Fibroblast of villous mesenchyme (primary cell): ENCODE data around the gene CSDE1. TPM values are rescaled to one million over a fixed set of nuclear protein-coding genes. Genes with fewer than 3 reads are reported as not detected.

Experiments
- DNase-seq: peaks from one replicate; pipeline ENCODE4 v3.0.0-alpha.2; 2010; ENCODE audit warnings: low read depth
- H3K4me3 ChIP-seq: 2 replicates; pipeline ENCODE4 v1.5.1; 2011; ENCODE audit warnings: low read depth, mild to moderate bottlenecking, low read length
- total RNA-seq: library from RNA; depleted of rRNA; stranded (reverse); fragments of >200 nt; gene quantifications from 2 replicates; pipeline ENCODE4 v1.2.3, GENCODE V29; 2012
- TF ChIP-seq, protein P1 (sequence below): IDR thresholded peaks from 2 replicates; pipeline ENCODE4 v1.5.1; 2012; ENCODE audit warnings: low read depth, mild to moderate bottlenecking, low read length; ENCODE audit not compliant: insufficient read depth

The CSDE1 gene
- total RNA-seq, 1 donor = 541 TPM

DNA sequence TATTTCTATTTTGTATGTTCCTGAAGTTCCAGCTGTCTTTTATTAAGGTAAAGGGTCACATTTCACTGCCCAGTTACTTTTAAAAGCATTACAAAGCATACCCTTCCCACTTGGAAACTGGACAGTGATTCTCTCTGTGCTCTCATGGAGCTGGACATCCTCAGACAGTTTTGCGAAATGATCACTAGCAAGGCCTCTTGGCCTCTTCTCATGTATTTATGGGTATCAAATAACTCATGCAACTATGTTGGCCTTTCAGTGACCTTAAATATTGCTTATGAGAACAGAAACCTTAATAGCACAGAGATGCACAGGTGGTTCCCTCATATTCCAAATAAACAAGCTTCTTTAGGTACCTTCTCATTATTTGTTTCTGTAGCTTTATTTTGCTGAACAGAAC, 54.5 kb downstream of the CSDE1 start:
- H3K4me3 ChIP-seq = no peak overlapping the region
- TF ChIP-seq, protein P1, sequence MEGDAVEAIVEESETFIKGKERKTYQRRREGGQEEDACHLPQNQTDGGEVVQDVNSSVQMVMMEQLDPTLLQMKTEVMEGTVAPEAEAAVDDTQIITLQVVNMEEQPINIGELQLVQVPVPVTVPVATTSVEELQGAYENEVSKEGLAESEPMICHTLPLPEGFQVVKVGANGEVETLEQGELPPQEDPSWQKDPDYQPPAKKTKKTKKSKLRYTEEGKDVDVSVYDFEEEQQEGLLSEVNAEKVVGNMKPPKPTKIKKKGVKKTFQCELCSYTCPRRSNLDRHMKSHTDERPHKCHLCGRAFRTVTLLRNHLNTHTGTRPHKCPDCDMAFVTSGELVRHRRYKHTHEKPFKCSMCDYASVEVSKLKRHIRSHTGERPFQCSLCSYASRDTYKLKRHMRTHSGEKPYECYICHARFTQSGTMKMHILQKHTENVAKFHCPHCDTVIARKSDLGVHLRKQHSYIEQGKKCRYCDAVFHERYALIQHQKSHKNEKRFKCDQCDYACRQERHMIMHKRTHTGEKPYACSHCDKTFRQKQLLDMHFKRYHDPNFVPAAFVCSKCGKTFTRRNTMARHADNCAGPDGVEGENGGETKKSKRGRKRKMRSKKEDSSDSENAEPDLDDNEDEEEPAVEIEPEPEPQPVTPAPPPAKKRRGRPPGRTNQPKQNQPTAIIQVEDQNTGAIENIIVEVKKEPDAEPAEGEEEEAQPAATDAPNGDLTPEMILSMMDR = no peak
- DNase-seq = no peak

DNA sequence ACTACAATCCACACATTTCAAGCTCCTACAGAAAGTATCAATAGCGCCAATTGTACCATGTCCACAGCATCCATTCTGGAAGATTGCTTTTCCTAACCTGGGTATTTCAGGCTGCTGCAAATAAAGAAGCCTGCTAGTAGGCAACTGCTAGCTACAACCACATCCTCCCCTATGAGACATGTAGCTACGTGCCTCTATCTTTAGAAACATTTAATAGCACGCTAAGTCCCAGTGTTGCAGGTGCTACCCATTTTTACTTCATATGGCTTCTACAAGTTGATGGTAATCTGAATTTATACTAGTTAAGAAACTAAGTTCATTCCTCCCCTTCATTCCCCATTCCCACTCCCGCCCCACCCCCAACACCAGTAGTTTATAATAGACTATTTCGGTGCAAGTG, 55.0 kb downstream of the CSDE1 start:
- DNase-seq = no peak
- TF ChIP-seq, protein P1 = no peak
- no peak overlapping the region for H3K4me3 ChIP-seq

DNA sequence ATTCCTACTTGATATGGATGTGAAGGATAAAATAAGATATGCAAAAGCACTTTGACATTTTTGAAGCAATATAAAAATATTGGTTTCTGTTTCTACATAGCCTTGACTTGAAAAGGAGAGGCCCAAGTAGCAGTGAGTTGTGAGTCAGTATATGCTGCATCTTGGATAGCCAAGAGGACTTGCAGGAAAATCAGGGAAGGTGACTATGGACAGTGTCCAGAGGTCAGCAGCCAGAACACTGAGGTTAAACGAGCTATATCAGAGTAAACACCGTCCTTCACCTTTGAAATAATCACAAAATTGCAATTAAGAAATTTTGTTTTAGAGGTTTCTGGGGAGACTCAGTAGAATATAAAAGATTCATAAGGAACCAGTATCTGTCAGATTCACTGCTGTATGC, 55.9 kb downstream of the CSDE1 start:
- H3K4me3 ChIP-seq = no peak overlapping the region
- TF ChIP-seq, protein P1 = no peak
- no peak for DNase-seq

DNA sequence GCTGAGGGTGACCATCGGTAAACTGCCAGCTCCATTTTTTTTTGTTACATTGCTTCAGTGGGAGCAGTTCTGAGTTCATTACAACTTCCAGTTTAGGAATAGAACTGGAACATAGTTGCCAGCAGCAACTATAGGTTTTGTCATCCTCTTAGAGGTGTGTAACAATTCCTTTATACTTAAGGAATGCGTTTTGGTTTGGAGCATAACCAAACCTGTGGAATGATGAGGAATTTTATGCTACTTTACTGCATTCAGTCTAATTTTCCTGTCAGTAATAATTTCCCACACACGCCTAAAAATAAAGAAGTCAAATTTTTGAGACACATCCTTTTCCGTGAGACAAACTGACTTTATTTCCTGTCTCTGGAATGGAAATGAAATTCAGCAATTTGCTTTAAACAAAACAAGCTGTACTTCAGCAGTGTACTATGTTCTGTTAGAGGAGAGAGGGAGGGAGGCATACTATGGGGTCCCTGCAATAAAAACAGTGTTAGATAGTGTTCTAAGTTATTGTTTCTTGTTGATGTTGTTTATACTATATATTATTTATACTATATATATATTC, 57.7 kb downstream of the CSDE1 start:
- H3K4me3 ChIP-seq = no peak overlapping the region
- TF ChIP-seq, protein P1 = no peak
- no peak for DNase-seq

DNA sequence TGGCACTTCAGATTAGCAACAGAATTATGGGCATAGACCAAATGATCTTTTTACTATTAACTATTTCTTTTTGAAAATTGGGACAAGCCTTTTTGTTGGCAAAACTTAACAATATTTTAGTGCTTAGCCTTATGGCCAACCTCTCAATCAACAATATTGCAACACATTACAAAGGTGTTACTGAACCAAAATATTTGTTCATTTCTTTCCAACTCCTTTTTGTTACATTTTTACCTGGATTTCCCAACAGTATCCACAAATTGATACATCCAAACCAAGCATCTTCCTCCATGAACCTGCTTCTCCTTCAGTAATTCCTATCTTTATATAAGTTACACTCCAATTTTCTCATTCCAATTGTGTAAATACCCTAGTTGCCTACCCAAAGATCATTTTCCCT, 61.0 kb downstream of the CSDE1 start:
- no peak for DNase-seq
- H3K4me3 ChIP-seq = no peak overlapping the region
- TF ChIP-seq, protein P1 = no peak

DNA sequence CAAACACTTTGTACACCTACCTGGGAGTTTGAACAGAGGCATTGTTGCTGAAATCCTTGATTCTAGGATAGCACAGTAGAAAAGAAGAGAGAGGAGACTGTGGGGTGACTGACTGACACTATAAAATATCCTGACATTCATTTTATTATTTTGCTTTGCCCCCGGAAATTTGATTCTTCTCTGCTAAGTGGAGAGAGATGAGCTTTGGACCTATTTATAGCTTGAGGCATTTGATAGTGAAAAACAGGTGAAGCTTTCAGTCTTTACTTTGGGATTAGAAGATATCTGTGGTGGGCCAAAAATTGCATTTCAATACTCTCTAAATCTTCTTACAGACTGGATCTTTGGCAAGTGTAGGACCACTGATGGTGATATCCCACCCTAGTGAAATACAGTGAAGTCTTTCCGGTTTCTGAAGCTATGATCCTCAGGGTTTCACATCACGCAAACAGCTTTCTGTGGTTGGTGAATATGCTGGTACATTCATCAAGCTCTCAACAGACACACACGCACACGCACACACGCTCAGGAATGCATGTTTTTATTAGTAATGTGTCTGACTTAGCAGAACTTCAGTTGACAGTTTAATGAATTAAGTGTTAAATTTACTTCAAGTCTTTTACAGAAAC, 62.2 kb downstream of the CSDE1 start, which contains the start of gene AMPD1:
TSS of gene AMPD1 (minus strand) at position 117 of the 629 bp plus-strand sequence. CDS start at position 42, 75 bp downstream.
- H3K4me3 ChIP-seq = no peak within 1 kb of the TSS
- DNase-seq = peak; percentile 19
- TF ChIP-seq, protein P1 = no peak
